ENCODE results near the gene FHIT.
"Not testable (repeated sequence)": the region's sequence is repeated elsewhere in the genome, so short reads cannot be mapped to it uniquely, and the experiment has no call there.

- TF ChIP-seq POLR2AphosphoS5, CTCF, POLR2A (IDR thresholded peaks at IDR 0.05): not testable (repeated sequence)
These were observed 711.9 kb downstream of the FHIT start for GRCh38 chr3:60539394-60539793.

All from transverse colon (tissue), 4 donors.